Measurements from ENCODE around the gene RAB23. TPM values are rescaled to one million over a fixed set of nuclear protein-coding genes. Genes with fewer than 3 reads are reported as not detected.

The RAB23 gene
- total and polyA plus RNA-seq, 2 of the 8 experiments (the other 6 are each of a cell fraction or from before 2014, with no cell fraction given) = 6.5 to 17.2 TPM

DNA sequence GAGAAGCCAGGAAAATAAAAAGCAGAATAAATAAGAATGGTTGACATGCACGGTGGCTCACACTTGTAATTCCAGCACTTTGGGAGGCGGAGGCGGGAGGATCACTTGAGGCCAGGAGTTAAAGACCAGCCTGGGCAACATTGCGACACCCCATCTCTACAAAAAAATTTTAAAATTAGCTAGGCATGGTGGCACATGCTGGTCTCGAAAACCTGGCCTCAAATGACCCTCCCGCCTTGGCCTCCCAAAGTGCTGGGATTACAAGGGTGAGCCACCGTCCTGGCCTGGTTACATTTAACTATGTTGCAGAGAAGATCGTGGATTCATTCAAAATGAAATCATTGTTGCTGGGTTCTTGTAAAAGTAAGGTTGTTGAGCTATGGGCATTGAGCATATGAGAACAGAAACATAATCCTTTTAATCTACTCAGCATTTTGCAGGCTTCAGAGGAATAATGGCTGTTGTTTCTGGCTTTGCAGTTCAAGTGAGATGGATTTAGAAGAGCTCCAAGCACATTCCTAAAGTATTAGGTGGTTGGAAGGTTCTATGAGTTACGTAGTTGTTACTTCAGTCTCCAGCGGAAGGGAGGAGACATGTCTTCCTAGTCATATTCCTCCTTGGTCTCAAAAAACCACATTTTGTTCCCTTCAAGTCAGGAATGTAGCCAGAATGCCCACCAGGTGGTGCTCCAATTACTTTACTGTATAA, 45.6 kb upstream of the RAB23 start (continued):
- TF ChIP-seq ATF3 (IDR thresholded peaks at IDR 0.05; ENCODE audit: insufficient read depth, low read depth, low read length) = no peak
- TF ChIP-seq HDAC2 (IDR thresholded peaks at IDR 0.05; ENCODE audit: borderline replicate concordance in 1 of 2, low read depth in 2 of 2, low read length in 2 of 2) = no peak
- TF ChIP-seq TAF7 (optimal IDR thresholded peaks at IDR 0.05; ENCODE audit: borderline replicate concordance, low read depth, low read length) = no peak
- no peak for TF ChIP-seq MAFK (IDR thresholded peaks at IDR 0.05; ENCODE audit: low read depth, low read length)
- TF ChIP-seq CTBP2 (IDR thresholded peaks at IDR 0.05; ENCODE audit: borderline replicate concordance, insufficient read depth, insufficient read length, low read length) = no peak
- no peak for TF ChIP-seq SP2 (IDR thresholded peaks at IDR 0.05; ENCODE audit: low read length)
- no peak for TF ChIP-seq PHF8 (conservative IDR thresholded peaks at IDR 0.05; ENCODE audit: low read depth, low read length)
- no peak for TF ChIP-seq SIRT6 (IDR thresholded peaks at IDR 0.05; ENCODE audit: low read length)
- no peak for TF ChIP-seq POLR2AphosphoS5 (IDR thresholded peaks at IDR 0.05; ENCODE audit: low read depth, low read length)
- TF ChIP-seq NANOG (IDR thresholded peaks at IDR 0.05; ENCODE audit: insufficient read depth, low read depth, low read length, poor library complexity, severe bottlenecking) = no peak
- TF ChIP-seq SRF (IDR thresholded peaks at IDR 0.05; ENCODE audit: low read depth, low read length) = no peak
- no peak for TF ChIP-seq ASH2L (IDR thresholded peaks at IDR 0.05; ENCODE audit: low read length)
- TF ChIP-seq BRCA1 (IDR thresholded peaks at IDR 0.05; ENCODE audit: low read depth, low read length) = no peak
- TF ChIP-seq TEAD4 (IDR thresholded peaks at IDR 0.05; ENCODE audit: low read depth, low read length) = peak; percentile 60; the same call in 1 of the 2 replicates
